ENCODE data around the gene GAR1. TPM values are rescaled to one million over a fixed set of nuclear protein-coding genes. Genes with fewer than 3 reads are reported as not detected.
"Not testable (repeated sequence)": the region's sequence is repeated elsewhere in the genome, so short reads cannot be mapped to it uniquely, and the experiment has no call there.

The GAR1 gene
- total RNA-seq, 1 donor from 2014 or later, result 3.1 TPM

GRCh38 chr4:109846395-109847098, 31.0 kb downstream of the GAR1 start:
- DNase-seq, result no peak

GRCh38 chr4:109847896-109848442, 32.4 kb downstream of the GAR1 start, which contains the start of gene LRIT3:
LRIT3 (plus strand) TSS chr4:109848107; CDS start chr4:109848202, 95 bp downstream.
- DNase-seq, result no peak

- DNase-seq, result no peak
Measured at GRCh38 chr4:109848501-109848900, 32.9 kb downstream of the GAR1 start.

GRCh38 chr4:109850601-109851000, 35.0 kb downstream of the GAR1 start:
- no peak for DNase-seq

- DNase-seq, result not testable (repeated sequence)
Measured at GRCh38 chr4:109859426-109860300, 44.1 kb downstream of the GAR1 start.

GRCh38 chr4:109861271-109861670, 45.7 kb downstream of the GAR1 start:
- DNase-seq, result no peak

- DNase-seq, result no peak
Measured at GRCh38 chr4:109861916-109862511, 46.5 kb downstream of the GAR1 start.

- DNase-seq, result no peak
Measured at GRCh38 chr4:109864134-109864533, 48.6 kb downstream of the GAR1 start.

- no peak for DNase-seq
Measured at GRCh38 chr4:109870061-109870460, 54.5 kb downstream of the GAR1 start.

GRCh38 chr4:109872065-109872464, 56.5 kb downstream of the GAR1 start:
- DNase-seq, result no peak

- DNase-seq, result no peak
Measured at GRCh38 chr4:109872950-109873656, 57.5 kb downstream of the GAR1 start.

- DNase-seq, result no peak
Measured at GRCh38 chr4:109873791-109874514, 58.4 kb downstream of the GAR1 start.

Other genes starting within 250 kb of the GAR1 start
- gene CASP6, start 112.3 kb upstream of the GAR1 start, total RNA-seq, result 71.5 and 71.8 TPM in 2 replicates
- gene PLA2G12A, start 85.7 kb upstream of the GAR1 start, total RNA-seq, result 15.4 and 49.2 TPM in 2 replicates
- 94.8 and 132 TPM in 2 replicates for gene CFI, start 13.8 kb upstream of the GAR1 start, total RNA-seq
- gene RRH, start 12.2 kb downstream of the GAR1 start, total RNA-seq, result not detected in 2 replicates
- gene LRIT3, start 32.3 kb downstream of the GAR1 start, total RNA-seq, result 0.05 and 0.17 TPM in 2 replicates
- gene EGF, start 97.1 kb downstream of the GAR1 start, total RNA-seq, result under 0.01 and 1.0 TPM in 2 replicates

Data from dermis blood vessel endothelial cell (primary cell).